HCT116 (cell line): ENCODE results near the gene ACOXL. TPM values are rescaled to one million over a fixed set of nuclear protein-coding genes. Genes with fewer than 3 reads are reported as not detected.

Source experiments
- ATAC-seq: fragments of 200-7000 bp; cut with Tn5 transposase; 2 replicates; pipeline ENCODE4 v1.9.1; 2020; ENCODE audit warnings: mild to moderate bottlenecking, moderate library complexity
- BruUV-seq: library from RNA; stranded (reverse); fragments of 400-500 nt; replicated peaks from 2 replicates; lab custom pipeline; 2021; lab: Mats Ljungman, UMichigan
- CTCF ChIA-PET: fragments of 300-600 bp; sonication (Branson Sonifier 250); formaldehyde crosslinking; loops from one replicate; lab custom pipeline; 2021; ENCODE audit warnings: antibody characterized with exemption; lab: Charles Lee
- POLR2A ChIA-PET: fragments of 300-600, 350-600 bp; sonication (Branson Sonifier 250); formaldehyde crosslinking; loops from one replicate; lab custom pipeline; 2021; ENCODE audit warnings: antibody characterized with exemption; lab: Charles Lee
- RAD21 ChIA-PET, 2 experiments: fragments of 300-600 bp; sonication (Branson Sonifier 250); formaldehyde crosslinking; loops; one replicate each; lab custom pipeline; 2023; ENCODE audit warnings: low total read pairs in 2 of 2; ENCODE audit not compliant: uncharacterized antibody in 2 of 2, unreplicated experiment in 2 of 2, low non-redundant PET in 1 of 2; lab: Charles Lee
- DNase-seq: peaks from one replicate; pipeline ENCODE4 v3.0.0-alpha.2; 2010; ENCODE audit warnings: low read depth, low spot score
- H2AFZ ChIP-seq: fragments of 200-600 bp; shearing (Covaris generic), sonication (generic); 2 replicates; pipeline ENCODE4 v1.6.1; 2017; ENCODE audit warnings: low read depth, mixed run types, mixed read lengths, antibody characterized with exemption, low read length; ENCODE audit not compliant: poor library complexity, severe bottlenecking
- H3K27ac ChIP-seq: 2 replicates; pipeline ENCODE4 v1.5.1; 2012; ENCODE audit warnings: low read depth, low read length
- H3K27me3 ChIP-seq: fragments of 200-600 bp; sonication (generic); 2 replicates; pipeline ENCODE4 v1.6.1; 2016; ENCODE audit warnings: mixed run types, low read length, mixed read lengths; ENCODE audit not compliant: insufficient read depth
- H3K36me3 ChIP-seq, 2 experiments: fragments of 200-500 bp in 1 of 2; fragments of 200-600 bp in 1 of 2; sonication (Bioruptor generic) in 1 of 2; sonication (generic) in 1 of 2; 2 replicates each; pipeline versions ENCODE4 v1.5.1 to v1.6.1; 2014 to 2016; ENCODE audit warnings: low read length in 2 of 2, inconsistent platforms in 1 of 2, mixed read lengths in 1 of 2, mixed run types in 1 of 2; ENCODE audit not compliant: insufficient read depth in 2 of 2, control insufficient read depth in 1 of 2
- H3K4me1 ChIP-seq, 2 experiments: fragments of 200-600 bp in 1 of 2; sonication (generic) in 1 of 2; 2 replicates each; pipeline versions ENCODE4 v1.5.1 to v1.6.1; 2012 to 2017; ENCODE audit warnings: low read length in 2 of 2, inconsistent platforms in 1 of 2, mild to moderate bottlenecking in 1 of 2, mixed read lengths in 1 of 2, mixed run types in 1 of 2, moderate library complexity in 1 of 2; ENCODE audit not compliant: insufficient read depth in 2 of 2, control insufficient read depth in 1 of 2
- H3K4me2 ChIP-seq: fragments of 200-600 bp; sonication (generic); 2 replicates; pipeline ENCODE4 v1.6.1; 2017; ENCODE audit warnings: mixed run types, low read length, mixed read lengths
- H3K4me3 ChIP-seq, 2 experiments: fragments of 200-600 bp in 1 of 2; sonication (generic) in 1 of 2; replicated peaks in 1 of 2; 2 replicates each; pipeline ENCODE4 v1.5.1; 2011 to 2016; ENCODE audit warnings: low read length in 2 of 2, control low read depth in 1 of 2, low read depth in 1 of 2, mild to moderate bottlenecking in 1 of 2, mixed read lengths in 1 of 2, mixed run types in 1 of 2
- H3K79me2 ChIP-seq: fragments of 200-600 bp; sonication (generic); 2 replicates; pipeline ENCODE4 v1.6.1; 2017; ENCODE audit warnings: mild to moderate bottlenecking, mixed run types, low read length, moderate library complexity, mixed read lengths; ENCODE audit not compliant: insufficient read depth
- H3K9ac ChIP-seq: fragments of 200-600 bp; sonication (generic); 2 replicates; pipeline ENCODE4 v1.6.1; 2016; ENCODE audit warnings: low read length, mixed read lengths
- H3K9me2 ChIP-seq: fragments of 200-600 bp; sonication (generic), shearing (Covaris generic); 2 replicates; pipeline ENCODE4 v1.6.1; 2017; ENCODE audit warnings: mixed run types, mild to moderate bottlenecking, moderate library complexity; ENCODE audit not compliant: insufficient read depth
- H3K9me3 ChIP-seq, 2 experiments: fragments of 200-500 bp in 1 of 2; fragments of 200-600 bp in 1 of 2; sonication (Bioruptor generic) in 1 of 2; sonication (generic) in 1 of 2; 2 replicates each; pipeline ENCODE4 v1.6.1; 2014 to 2017; ENCODE audit warnings: low read length in 2 of 2, mixed read lengths in 2 of 2, inconsistent platforms in 1 of 2, low read depth in 1 of 2, mild to moderate bottlenecking in 1 of 2, mixed run types in 1 of 2, moderate library complexity in 1 of 2; ENCODE audit not compliant: control insufficient read depth in 1 of 2, insufficient read depth in 1 of 2
- H4K20me1 ChIP-seq: fragments of 200-600 bp; sonication (generic), shearing (Covaris generic); 2 replicates; pipeline ENCODE4 v1.6.1; 2017; ENCODE audit warnings: mixed run types, mild to moderate bottlenecking, moderate library complexity; ENCODE audit not compliant: insufficient read depth
- CEBPB ChIP-seq: IDR thresholded peaks from 2 replicates; pipeline ENCODE4 v1.6.1; 2012; ENCODE audit warnings: low read depth
- EZH2 ChIP-seq: fragments of 200-600 bp; sonication (generic); IDR thresholded peaks from 2 replicates; pipeline ENCODE4 v1.6.1; 2017; ENCODE audit warnings: antibody characterized with exemption, mixed run types
- EZH2phosphoT487 ChIP-seq: fragments of 200-600 bp; IDR thresholded peaks from 2 replicates; pipeline ENCODE4 v1.6.1; 2018; ENCODE audit warnings: antibody characterized with exemption, borderline replicate concordance
- FOSL1 ChIP-seq: IDR thresholded peaks from 2 replicates; pipeline ENCODE4 v1.6.1; 2012; ENCODE audit warnings: low read depth
- JUND ChIP-seq: IDR thresholded peaks from 2 replicates; pipeline ENCODE4 v1.6.1; 2012
- POLR2A ChIP-seq: IDR thresholded peaks from 2 replicates; pipeline ENCODE4 v1.7.0; 2011; ENCODE audit warnings: borderline replicate concordance; ENCODE audit not compliant: insufficient read depth, insufficient read length; ENCODE audit errors: extremely low read depth
- POLR2AphosphoS5 ChIP-seq: IDR thresholded peaks from 2 replicates; pipeline ENCODE4 v1.6.1; 2011; ENCODE audit warnings: mild to moderate bottlenecking, low read depth, low read length, moderate library complexity
- RAD21 ChIP-seq: IDR thresholded peaks from 2 replicates; pipeline ENCODE4 v1.6.1; 2012; ENCODE audit warnings: low read depth, mild to moderate bottlenecking
- SIN3A ChIP-seq: IDR thresholded peaks from 2 replicates; pipeline ENCODE4 v1.6.1; 2012; ENCODE audit warnings: low read depth
- SP1 ChIP-seq: IDR thresholded peaks from 2 replicates; pipeline ENCODE4 v1.6.1; 2012; ENCODE audit warnings: low read depth
- SRF ChIP-seq: IDR thresholded peaks from 2 replicates; pipeline ENCODE4 v1.6.1; 2012; ENCODE audit warnings: low read depth
- TCF7L2 ChIP-seq: IDR thresholded peaks from 2 replicates; pipeline ENCODE4 v1.7.0; 2011; ENCODE audit warnings: borderline replicate concordance, inconsistent platforms; ENCODE audit not compliant: insufficient read depth, insufficient read length; ENCODE audit errors: extremely low read depth
- YY1 ChIP-seq: IDR thresholded peaks from 2 replicates; pipeline ENCODE4 v1.6.1; 2011; ENCODE audit warnings: low read length, low read depth, moderate library complexity, mild to moderate bottlenecking; ENCODE audit not compliant: insufficient replicate concordance; ENCODE audit errors: extremely low read depth
- ZFX ChIP-seq: fragments of 450-650 bp; IDR thresholded peaks from 2 replicates; pipeline ENCODE4 v1.6.1; 2017
- intact Hi-C: fragments of 100-400 bp; cut with micrococcal nuclease; formaldehyde crosslinking; loops from 2 replicates; pipeline ENCODE4 v1.10.0; 2022
- total RNA-seq: library from RNA; stranded (reverse); gene quantifications from one replicate; pipeline ENCODE4 v1.2.1, GENCODE V29; 2021; ENCODE audit not compliant: unreplicated experiment
- TF ChIP-seq, protein P1 (sequence below): IDR thresholded peaks from 2 replicates; pipeline ENCODE4 v1.6.1; 2012
- TF ChIP-seq, protein P2 (sequence below), 3 experiments: fragments of 200-600 bp in 1 of 3; sonication (generic) in 1 of 3; IDR thresholded peaks in 2 of 3; conservative IDR thresholded peaks in 1 of 3; 2 replicates each; pipeline ENCODE4 v1.5.1; 2012 to 2017; ENCODE audit warnings: low read depth in 2 of 3, low read length in 2 of 3, antibody characterized with exemption in 1 of 3, borderline replicate concordance in 1 of 3, control low read depth in 1 of 3, mild to moderate bottlenecking in 1 of 3, mixed read lengths in 1 of 3, mixed run types in 1 of 3, moderate library complexity in 1 of 3; ENCODE audit not compliant: insufficient read depth in 1 of 3
- TF ChIP-seq, protein P3 (sequence below): IDR thresholded peaks from 2 replicates; pipeline ENCODE4 v1.6.1; 2011; ENCODE audit warnings: mild to moderate bottlenecking, low read length, moderate library complexity; ENCODE audit not compliant: insufficient replicate concordance; ENCODE audit errors: extremely low read depth
- TF ChIP-seq, protein P4 (sequence below): IDR thresholded peaks from 2 replicates; pipeline ENCODE4 v1.6.1; 2012; ENCODE audit warnings: low read depth
- TF ChIP-seq, protein P5 (sequence below): IDR thresholded peaks from 2 replicates; pipeline ENCODE4 v1.6.1; 2012

Gene ACOXL
- total RNA-seq, 1 experiment from 2014 or later: 5.5 TPM

DNA sequence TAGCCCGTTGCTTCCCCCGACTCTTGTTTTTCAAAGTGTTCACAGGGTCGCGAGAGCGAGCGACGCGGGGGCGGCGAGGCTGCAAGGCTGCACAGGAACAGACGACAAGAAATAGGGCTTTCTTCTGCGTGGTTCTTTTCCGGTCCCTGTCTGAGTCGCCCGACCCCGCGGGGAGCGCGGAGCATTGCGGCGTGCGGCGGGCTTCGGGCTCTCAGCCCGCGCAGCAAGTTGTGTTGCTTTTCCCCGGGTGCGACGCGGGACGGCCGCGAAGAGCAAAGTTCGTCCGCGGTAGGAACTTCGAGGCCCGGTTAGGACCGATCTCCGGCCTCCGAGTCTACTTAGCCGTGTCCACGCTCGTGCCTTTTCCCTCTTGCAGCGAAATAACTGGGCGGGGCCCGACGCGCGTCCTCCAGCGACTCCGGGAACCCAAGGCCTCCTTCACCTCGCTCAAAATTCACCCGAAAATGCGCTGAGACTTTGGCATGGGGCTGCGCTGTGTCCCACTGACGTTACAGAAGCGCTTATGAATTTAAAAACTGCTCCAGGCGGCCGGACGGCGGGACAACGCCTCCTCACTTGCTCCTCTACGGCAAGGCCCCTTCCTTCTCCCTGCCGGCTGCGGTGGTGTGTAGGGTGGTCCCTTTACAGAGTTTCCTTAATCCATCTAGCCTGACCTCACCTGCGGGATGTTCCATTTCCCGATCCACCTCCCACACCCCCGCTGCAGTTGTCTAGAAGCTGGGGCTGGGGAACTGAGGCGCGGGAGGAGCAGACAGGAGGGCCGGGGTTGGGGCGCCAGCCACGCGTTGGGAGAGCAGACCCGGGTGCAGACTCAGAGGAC lies 386.8 kb downstream of the ACOXL start:
- no peak overlapping the region for H3K9ac ChIP-seq
- H4K20me1 ChIP-seq: peaks cover 5% of the 10 kb centered on the region; the same call in 1 of the 2 replicates
- H3K36me3 ChIP-seq: peaks cover 4 to 5% of the 10 kb centered on the region in 2 experiments; a peak in 2 of 4 replicates
- ChIA-PET POLR2A (no interaction called here), CTCF (no interaction called here), RAD21 (no interaction called here)
- no peaks in the 10 kb centered on the region for H3K9me2 ChIP-seq
- H3K27ac ChIP-seq: no peak overlapping the region
- BruUV-seq: no TSS peak
- TF ChIP-seq, protein P1, sequence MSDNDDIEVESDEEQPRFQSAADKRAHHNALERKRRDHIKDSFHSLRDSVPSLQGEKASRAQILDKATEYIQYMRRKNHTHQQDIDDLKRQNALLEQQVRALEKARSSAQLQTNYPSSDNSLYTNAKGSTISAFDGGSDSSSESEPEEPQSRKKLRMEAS: no peak
- TF ChIP-seq FOSL1: no peak
- no peak for TF ChIP-seq SIN3A
- TF ChIP-seq SP1: no peak
- TF ChIP-seq EZH2phosphoT487: no peak
- no peak for TF ChIP-seq ZFX
- no peak for TF ChIP-seq POLR2A
- TF ChIP-seq EZH2: no peak
- no peak for TF ChIP-seq TCF7L2
- no peak for TF ChIP-seq POLR2AphosphoS5
- TF ChIP-seq, protein P2, sequence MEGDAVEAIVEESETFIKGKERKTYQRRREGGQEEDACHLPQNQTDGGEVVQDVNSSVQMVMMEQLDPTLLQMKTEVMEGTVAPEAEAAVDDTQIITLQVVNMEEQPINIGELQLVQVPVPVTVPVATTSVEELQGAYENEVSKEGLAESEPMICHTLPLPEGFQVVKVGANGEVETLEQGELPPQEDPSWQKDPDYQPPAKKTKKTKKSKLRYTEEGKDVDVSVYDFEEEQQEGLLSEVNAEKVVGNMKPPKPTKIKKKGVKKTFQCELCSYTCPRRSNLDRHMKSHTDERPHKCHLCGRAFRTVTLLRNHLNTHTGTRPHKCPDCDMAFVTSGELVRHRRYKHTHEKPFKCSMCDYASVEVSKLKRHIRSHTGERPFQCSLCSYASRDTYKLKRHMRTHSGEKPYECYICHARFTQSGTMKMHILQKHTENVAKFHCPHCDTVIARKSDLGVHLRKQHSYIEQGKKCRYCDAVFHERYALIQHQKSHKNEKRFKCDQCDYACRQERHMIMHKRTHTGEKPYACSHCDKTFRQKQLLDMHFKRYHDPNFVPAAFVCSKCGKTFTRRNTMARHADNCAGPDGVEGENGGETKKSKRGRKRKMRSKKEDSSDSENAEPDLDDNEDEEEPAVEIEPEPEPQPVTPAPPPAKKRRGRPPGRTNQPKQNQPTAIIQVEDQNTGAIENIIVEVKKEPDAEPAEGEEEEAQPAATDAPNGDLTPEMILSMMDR (IDR thresholded peaks at IDR 0.05 in 2 of 3, conservative IDR thresholded peaks at IDR 0.05 in 1 of 3; ENCODE audit: borderline replicate concordance in 1 of 3, insufficient read depth in 1 of 3, low read depth in 2 of 3, low read length in 2 of 3): no peak
- TF ChIP-seq, protein P3, sequence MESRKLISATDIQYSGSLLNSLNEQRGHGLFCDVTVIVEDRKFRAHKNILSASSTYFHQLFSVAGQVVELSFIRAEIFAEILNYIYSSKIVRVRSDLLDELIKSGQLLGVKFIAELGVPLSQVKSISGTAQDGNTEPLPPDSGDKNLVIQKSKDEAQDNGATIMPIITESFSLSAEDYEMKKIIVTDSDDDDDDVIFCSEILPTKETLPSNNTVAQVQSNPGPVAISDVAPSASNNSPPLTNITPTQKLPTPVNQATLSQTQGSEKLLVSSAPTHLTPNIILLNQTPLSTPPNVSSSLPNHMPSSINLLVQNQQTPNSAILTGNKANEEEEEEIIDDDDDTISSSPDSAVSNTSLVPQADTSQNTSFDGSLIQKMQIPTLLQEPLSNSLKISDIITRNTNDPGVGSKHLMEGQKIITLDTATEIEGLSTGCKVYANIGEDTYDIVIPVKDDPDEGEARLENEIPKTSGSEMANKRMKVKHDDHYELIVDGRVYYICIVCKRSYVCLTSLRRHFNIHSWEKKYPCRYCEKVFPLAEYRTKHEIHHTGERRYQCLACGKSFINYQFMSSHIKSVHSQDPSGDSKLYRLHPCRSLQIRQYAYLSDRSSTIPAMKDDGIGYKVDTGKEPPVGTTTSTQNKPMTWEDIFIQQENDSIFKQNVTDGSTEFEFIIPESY: no peak
- TF ChIP-seq, protein P4, sequence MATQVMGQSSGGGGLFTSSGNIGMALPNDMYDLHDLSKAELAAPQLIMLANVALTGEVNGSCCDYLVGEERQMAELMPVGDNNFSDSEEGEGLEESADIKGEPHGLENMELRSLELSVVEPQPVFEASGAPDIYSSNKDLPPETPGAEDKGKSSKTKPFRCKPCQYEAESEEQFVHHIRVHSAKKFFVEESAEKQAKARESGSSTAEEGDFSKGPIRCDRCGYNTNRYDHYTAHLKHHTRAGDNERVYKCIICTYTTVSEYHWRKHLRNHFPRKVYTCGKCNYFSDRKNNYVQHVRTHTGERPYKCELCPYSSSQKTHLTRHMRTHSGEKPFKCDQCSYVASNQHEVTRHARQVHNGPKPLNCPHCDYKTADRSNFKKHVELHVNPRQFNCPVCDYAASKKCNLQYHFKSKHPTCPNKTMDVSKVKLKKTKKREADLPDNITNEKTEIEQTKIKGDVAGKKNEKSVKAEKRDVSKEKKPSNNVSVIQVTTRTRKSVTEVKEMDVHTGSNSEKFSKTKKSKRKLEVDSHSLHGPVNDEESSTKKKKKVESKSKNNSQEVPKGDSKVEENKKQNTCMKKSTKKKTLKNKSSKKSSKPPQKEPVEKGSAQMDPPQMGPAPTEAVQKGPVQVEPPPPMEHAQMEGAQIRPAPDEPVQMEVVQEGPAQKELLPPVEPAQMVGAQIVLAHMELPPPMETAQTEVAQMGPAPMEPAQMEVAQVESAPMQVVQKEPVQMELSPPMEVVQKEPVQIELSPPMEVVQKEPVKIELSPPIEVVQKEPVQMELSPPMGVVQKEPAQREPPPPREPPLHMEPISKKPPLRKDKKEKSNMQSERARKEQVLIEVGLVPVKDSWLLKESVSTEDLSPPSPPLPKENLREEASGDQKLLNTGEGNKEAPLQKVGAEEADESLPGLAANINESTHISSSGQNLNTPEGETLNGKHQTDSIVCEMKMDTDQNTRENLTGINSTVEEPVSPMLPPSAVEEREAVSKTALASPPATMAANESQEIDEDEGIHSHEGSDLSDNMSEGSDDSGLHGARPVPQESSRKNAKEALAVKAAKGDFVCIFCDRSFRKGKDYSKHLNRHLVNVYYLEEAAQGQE: no peak
- TF ChIP-seq, protein P5, sequence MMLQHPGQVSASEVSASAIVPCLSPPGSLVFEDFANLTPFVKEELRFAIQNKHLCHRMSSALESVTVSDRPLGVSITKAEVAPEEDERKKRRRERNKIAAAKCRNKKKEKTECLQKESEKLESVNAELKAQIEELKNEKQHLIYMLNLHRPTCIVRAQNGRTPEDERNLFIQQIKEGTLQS: no peak
- TF ChIP-seq RAD21: no peak
- no peak for TF ChIP-seq YY1
- TF ChIP-seq JUND: no peak
- TF ChIP-seq SRF: no peak
- no peak for TF ChIP-seq CEBPB
- H3K4me3 ChIP-seq: no peak overlapping the region
- peaks cover 30% of the 10 kb centered on the region for H3K79me2 ChIP-seq
- ATAC-seq: no peak
- intact Hi-C loops: loop anchor here (5.0 kb wide), 1 partner anchor 442 kb away; the partner anchor contains the start of gene BUB1
- no peaks in the 10 kb centered on the region for H3K27me3 ChIP-seq
- no peak overlapping the region for H2AFZ ChIP-seq
- peak overlapping the region; percentile 78 for H3K4me2 ChIP-seq
- no peak for DNase-seq
- peaks cover 33 to 61% of the 10 kb centered on the region in 2 experiments for H3K4me1 ChIP-seq
- H3K9me3 ChIP-seq: no peaks in the 10 kb centered on the region
